SK-N-MC (cell line): ENCODE data around the gene BTG4.

Experiments used
- DNase-seq: peaks from one replicate; pipeline ENCODE4 v3.0.0-alpha.2; 2011; ENCODE audit warnings: low read depth, low spot score
- H3K27ac ChIP-seq: fragments of 200-600 bp; sonication (generic); 2 replicates; pipeline ENCODE4 v1.5.1; 2016; ENCODE audit warnings: mixed run types
- H3K36me3 ChIP-seq: fragments of 200-600 bp; sonication (generic); 2 replicates; pipeline ENCODE4 v1.6.1; 2017; ENCODE audit warnings: antibody characterized with exemption, low read length, mixed read lengths; ENCODE audit not compliant: insufficient read depth
- H3K4me3 ChIP-seq: fragments of 200-600 bp; sonication (generic); 2 replicates; pipeline ENCODE4 v1.5.1; 2016
- H3K9ac ChIP-seq: fragments of 200-600 bp; sonication (generic); 2 replicates; pipeline ENCODE4 v1.8.0; 2017; ENCODE audit warnings: mixed run types, mixed read lengths; ENCODE audit not compliant: insufficient read length
- H3K9me3 ChIP-seq: fragments of 200-600 bp; sonication (generic); 2 replicates; pipeline ENCODE4 v1.6.1; 2017; ENCODE audit warnings: low read depth, mild to moderate bottlenecking, antibody characterized with exemption, low read length, moderate library complexity, mixed read lengths
- EZH2 ChIP-seq: fragments of 200-600 bp; sonication (generic); IDR thresholded peaks from one replicate; pipeline ENCODE4 v1.6.1; 2017; ENCODE audit warnings: antibody characterized with exemption
- FOXP2 ChIP-seq: optimal IDR thresholded peaks from 2 replicates; pipeline ENCODE3; 2011; ENCODE audit warnings: mild to moderate bottlenecking, moderate library complexity; ENCODE audit not compliant: insufficient read depth; ENCODE audit errors: extremely low read length, control extremely low read depth
- POLR2AphosphoS5 ChIP-seq: IDR thresholded peaks from 2 replicates; pipeline ENCODE4 v1.6.1; 2012; ENCODE audit warnings: mild to moderate bottlenecking, low read depth, low read length, borderline replicate concordance

BTG4 gene

DNA sequence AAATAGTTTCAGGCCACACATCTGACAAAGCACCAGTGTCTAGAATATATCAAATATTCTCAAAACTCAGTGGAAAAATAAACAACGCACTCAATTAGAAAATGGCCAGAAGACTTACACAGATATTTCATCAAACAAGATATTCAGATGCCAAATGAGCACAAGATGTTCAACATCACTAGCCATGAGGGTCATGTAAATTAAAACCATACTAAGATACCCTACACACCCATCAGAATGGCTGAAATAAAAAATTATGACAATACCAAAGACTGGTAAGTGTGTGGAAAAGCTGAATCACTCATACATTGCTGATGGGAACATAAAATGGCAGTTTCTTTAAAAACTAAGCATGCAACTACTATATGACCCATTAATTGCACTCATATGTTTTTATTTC, 21.7 kb downstream of the BTG4 start:
- Histone ChIP-seq H3K36me3 (no peaks in the 10 kb centered on the region), H3K9ac (no peak overlapping the region), H3K27ac (no peak overlapping the region), H3K9me3 (peaks cover 6% of the 10 kb centered on the region; the same call in 1 of the 2 replicates), H3K4me3 (no peak overlapping the region)
- TF ChIP-seq FOXP2 (no peak), POLR2AphosphoS5 (no peak), EZH2 (no peak)
- DNase-seq: no peak

DNA sequence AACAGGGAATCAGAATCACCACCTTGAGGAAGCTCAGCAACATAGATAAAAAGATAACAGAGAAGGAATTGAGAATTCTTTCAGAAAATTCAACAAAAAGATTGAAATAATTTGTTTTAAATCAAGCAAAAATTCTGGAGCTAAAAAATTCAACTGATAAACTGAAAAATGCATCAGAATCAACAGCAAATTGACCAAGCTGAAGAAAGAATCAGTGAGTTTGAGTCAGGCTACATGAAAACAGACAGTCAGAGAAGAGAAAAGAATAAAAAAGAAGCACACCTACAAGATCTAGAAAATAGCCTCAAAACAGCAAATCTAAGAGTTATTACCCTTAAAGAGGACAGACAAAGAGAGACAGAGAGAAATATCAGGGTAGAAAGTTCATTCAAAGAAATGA, 28.8 kb downstream of the BTG4 start:
- Histone ChIP-seq H3K36me3 (no peaks in the 10 kb centered on the region), H3K4me3 (no peak overlapping the region)
- DNase-seq: no peak

DNA sequence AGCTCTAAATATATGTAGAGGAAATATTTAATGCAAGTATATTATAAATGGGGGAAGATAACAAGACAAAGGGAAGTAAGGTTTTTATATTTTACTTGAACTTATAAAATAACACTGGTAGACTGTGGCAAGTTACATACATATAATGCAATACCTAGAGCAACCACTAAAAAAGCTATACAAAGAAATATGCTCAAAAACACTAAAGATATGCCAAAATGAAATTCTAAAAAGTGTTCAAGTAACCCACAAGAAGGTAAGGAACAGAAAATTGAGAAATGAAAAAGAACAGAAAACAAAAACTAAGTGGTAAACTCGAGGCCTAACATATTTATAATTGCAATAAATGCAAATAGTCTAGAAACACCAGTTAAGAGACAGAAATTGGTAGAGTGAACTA, 32.5 kb downstream of the BTG4 start:
- Histone ChIP-seq H3K9ac (no peak overlapping the region), H3K9me3 (no peaks in the 10 kb centered on the region; the same call in 1 of the 2 replicates), H3K4me3 (no peak overlapping the region), H3K27ac (no peak overlapping the region), H3K36me3 (no peaks in the 10 kb centered on the region)
- no peak for DNase-seq
- no peak for TF ChIP-seq EZH2
- TF ChIP-seq FOXP2: no peak
- no peak for TF ChIP-seq POLR2AphosphoS5

More for the DNA sequence above, 28.8 kb downstream of the BTG4 start:
- H3K27ac ChIP-seq: no peak overlapping the region
- TF ChIP-seq EZH2 (no peak), POLR2AphosphoS5 (no peak), FOXP2 (no peak)
- no peak overlapping the region for H3K9ac ChIP-seq
- peaks cover 5% of the 10 kb centered on the region; the same call in 1 of the 2 replicates for H3K9me3 ChIP-seq

DNA sequence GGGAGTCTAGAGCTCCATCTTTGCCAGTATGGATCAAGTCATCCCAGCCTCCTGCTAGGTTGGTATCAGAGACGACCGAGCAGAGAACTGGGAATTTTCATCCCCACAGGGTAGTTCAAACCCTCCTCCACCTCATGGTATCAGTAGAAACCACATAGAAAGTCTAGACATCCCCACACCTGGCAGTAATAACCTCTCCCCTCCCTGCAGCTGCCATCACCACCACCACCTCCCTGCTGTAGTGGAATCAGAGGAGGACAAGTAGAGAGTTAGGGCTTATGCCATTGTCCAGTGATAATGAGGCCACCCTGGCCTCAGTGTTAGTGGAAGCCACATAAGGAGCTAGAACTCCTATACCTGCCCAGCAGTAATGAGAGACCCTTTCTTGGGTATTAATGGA, 34.3 kb downstream of the BTG4 start:
- H3K4me3 ChIP-seq: no peak overlapping the region
- H3K27ac ChIP-seq: no peak overlapping the region
- H3K36me3 ChIP-seq: no peaks in the 10 kb centered on the region
- TF ChIP-seq FOXP2 (no peak), POLR2AphosphoS5 (no peak), EZH2 (no peak)
- no peaks in the 10 kb centered on the region; the same call in 1 of the 2 replicates for H3K9me3 ChIP-seq
- no peak for DNase-seq
- no peak overlapping the region for H3K9ac ChIP-seq

DNA sequence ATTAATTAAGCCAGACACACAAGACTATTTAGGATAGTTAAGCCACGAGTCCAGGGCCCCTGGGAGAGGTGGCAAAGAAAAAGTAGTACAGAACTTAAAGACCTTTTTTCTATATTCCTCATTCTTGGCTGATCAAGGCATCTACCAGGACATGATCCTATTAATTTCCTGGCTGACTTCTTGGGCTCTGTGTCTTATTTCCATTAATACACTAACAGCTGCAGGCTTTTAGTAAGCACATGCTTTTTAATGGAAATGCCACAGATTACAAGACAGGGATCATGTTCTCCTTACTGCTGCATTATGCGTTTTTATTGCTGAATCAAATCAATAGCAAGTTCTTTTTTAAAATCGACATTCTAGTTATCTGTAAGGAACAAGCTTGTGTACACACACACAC, 35.2 kb downstream of the BTG4 start:
- Histone ChIP-seq H3K9me3 (no peaks in the 10 kb centered on the region; the same call in 1 of the 2 replicates), H3K27ac (no peak overlapping the region), H3K9ac (no peak overlapping the region), H3K4me3 (no peak overlapping the region), H3K36me3 (no peaks in the 10 kb centered on the region)
- no peak for DNase-seq
- TF ChIP-seq POLR2AphosphoS5 (no peak), EZH2 (no peak), FOXP2 (no peak)

DNA sequence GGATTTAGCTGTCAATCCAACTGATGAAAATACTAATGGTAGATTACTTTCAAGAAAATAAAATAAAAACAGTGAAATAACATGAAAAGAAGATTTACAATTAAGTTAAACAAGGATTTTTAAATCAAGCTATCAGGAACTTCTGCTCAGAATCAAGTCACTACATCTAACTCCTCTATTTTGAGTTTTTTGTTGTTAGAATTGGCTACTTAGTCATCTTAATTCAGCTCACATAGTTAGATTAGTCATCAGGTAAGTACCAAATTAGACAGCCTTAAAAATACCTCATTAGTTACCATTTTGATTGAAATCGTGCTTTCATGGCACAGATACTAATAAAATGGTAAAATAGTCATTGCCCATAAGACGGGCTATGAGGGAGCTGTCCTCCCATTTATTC, 35.8 kb downstream of the BTG4 start:
- H3K9ac ChIP-seq: no peak overlapping the region
- no peak for TF ChIP-seq FOXP2
- no peak for TF ChIP-seq POLR2AphosphoS5
- no peak for TF ChIP-seq EZH2
- no peaks in the 10 kb centered on the region; the same call in 1 of the 2 replicates for H3K9me3 ChIP-seq
- H3K4me3 ChIP-seq: no peak overlapping the region
- no peak overlapping the region for H3K27ac ChIP-seq
- H3K36me3 ChIP-seq: no peaks in the 10 kb centered on the region
- DNase-seq: no peak

DNA sequence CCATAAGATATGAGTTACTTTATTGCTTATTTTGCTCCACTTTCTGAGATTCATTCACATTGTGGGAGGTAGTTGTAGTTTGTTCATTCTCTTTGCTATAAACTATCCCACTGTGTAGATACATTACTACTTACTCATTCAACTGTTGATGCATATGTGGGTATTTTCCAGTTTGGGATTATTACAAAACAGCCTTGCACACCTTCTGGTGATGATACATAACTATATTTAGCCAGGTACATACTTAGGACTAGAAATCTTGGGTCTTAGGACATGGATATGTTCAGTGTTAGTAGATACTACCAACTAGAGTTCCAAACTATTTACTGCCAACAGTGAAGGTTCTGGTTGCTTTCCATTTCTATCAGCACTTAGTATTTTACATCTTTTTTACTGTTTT, 37.8 kb downstream of the BTG4 start:
- Histone ChIP-seq H3K9me3 (no peaks in the 10 kb centered on the region; the same call in 1 of the 2 replicates), H3K9ac (no peak overlapping the region), H3K27ac (no peak overlapping the region), H3K4me3 (no peak overlapping the region), H3K36me3 (no peaks in the 10 kb centered on the region)
- TF ChIP-seq POLR2AphosphoS5 (no peak), FOXP2 (no peak), EZH2 (no peak)
- no peak for DNase-seq

DNA sequence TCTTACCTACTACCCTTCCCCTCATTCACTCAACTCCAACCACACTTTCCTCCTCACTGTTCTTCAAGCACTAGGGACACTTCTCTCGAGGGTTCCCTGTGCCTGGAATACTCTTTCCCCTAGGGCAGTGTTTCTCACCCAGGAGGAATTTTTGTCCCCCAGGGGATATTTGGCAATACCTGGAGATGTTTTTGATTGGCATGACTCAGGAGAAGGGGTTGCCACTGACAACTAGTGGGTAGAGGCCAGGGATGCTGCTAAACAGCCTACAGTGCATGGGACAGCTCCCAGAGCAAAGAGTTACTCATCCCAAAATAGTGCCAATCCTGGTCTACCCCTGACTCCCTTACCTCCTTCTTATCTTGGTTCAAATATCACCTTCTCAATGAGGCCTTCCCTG, 40.0 kb downstream of the BTG4 start:
- no peak overlapping the region for H3K9ac ChIP-seq
- H3K36me3 ChIP-seq: no peaks in the 10 kb centered on the region
- no peak overlapping the region for H3K27ac ChIP-seq
- DNase-seq: no peak
- no peaks in the 10 kb centered on the region for H3K9me3 ChIP-seq
- H3K4me3 ChIP-seq: no peak overlapping the region
- no peak for TF ChIP-seq EZH2
- TF ChIP-seq FOXP2: no peak
- TF ChIP-seq POLR2AphosphoS5: no peak

DNA sequence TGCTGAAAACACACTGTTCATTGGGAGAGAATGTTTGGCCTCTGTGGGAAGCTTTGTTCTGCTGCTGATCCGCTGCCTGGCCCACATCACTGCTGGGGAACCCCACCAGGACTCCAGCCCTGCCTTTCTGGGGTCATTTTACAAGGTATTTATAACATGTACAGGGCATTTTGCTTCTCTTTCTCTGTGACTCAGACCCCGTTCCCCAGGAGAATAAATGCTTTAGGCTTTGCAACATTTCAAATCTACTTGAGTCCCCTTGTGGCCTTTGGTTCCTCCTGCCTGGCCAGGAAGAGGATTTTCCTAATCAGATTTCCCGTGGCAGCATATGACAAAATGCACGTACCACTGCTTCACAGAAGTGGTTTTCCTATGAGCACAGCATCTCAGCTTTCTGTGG, 43.0 kb downstream of the BTG4 start:
- Histone ChIP-seq H3K27ac (no peak overlapping the region), H3K9me3 (no peaks in the 10 kb centered on the region), H3K36me3 (no peaks in the 10 kb centered on the region), H3K4me3 (no peak overlapping the region), H3K9ac (no peak overlapping the region)
- TF ChIP-seq EZH2 (no peak), FOXP2 (no peak), POLR2AphosphoS5 (no peak)
- no peak for DNase-seq
